ENCODE data around the gene S100A4.
"Not testable (repeated sequence)": the region's sequence is repeated elsewhere in the genome, so short reads cannot be mapped to it uniquely, and the experiment has no call there.

Gene S100A4

GRCh38 chr1:153534226-153534924 is 11.2 kb downstream of the S100A4 start:
- DNase-seq (ENCODE audit: low spot score), result peak; percentile 55

GRCh38 chr1:153533689-153534201 is 11.9 kb downstream of the S100A4 start:
- FAIRE-seq (peak; percentile 88), DNase-seq (ENCODE audit: low spot score) (peak; percentile 96)

More at GRCh38 chr1:153534226-153534924, 11.2 kb downstream of the S100A4 start:
- no peak for FAIRE-seq

DNA sequence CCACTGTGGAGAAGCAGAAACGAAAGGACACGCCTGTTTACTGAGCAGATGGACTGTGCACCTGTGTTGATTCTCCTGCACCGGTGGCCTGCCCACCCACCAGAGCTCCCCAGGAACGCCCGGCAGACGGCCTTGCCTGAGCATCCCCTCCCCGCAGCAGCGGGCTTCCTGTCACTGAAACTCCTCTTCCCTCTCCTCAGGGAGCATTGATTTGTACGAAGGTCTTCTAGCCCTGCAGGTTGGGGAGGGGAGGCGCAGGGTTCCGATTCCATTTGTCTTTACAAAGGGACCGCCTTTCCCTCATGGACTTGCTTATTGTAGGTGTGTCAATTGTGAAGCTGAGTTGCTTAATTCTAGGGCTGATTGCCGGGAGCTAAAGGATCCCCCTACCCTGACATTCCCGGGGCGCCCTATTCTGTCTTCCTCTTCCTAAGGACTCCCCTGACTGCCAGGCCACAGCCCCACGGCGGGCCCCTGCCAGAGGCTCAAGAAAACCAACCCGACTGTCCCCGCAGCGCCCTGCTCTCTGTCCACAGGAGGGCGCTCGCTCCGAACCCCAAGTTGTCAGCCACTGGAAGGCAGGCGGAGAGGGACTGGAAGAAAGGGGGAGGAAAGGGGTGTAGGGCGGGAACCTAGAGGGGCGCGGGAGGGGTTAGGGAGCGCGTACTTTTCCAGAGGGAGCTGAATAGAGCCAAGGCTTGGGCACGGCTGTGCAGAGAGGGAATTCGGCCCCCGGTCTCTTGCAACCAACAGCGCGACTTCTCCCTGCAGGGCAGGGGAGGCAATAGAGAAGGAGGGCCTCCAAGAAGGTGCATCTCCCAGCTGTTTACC is 12.6 kb downstream of the S100A4 start:
- no peak for FAIRE-seq
- DNase-seq (ENCODE audit: low spot score), result peak; percentile 30

- FAIRE-seq (no peak), DNase-seq (ENCODE audit: low spot score) (no peak)
Observed at GRCh38 chr1:153532181-153532580, 13.4 kb downstream of the S100A4 start.

DNA sequence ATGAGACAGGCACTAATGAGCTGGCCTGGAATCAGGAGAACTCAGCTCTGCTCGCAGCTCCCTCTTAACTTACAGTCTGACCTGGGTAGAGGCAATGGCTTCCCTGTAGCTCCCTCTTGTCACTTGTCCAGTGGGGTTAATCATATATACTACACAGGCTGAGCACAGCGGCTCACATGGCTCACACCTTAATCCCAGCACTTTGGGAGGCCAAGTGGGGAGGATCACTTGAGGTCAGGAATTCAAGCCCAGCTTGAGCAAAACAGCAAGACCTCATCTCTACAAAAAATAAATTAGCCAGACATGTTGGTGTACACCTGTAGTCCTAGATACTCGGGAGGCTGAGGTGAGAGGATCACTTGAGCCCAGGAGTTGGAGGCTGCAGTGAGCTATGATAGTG is 14.0 kb downstream of the S100A4 start:
- DNase-seq (ENCODE audit: low spot score) (no peak), FAIRE-seq (no peak)

- no peak for DNase-seq (ENCODE audit: low spot score)
- FAIRE-seq, result no peak
Observed at GRCh38 chr1:153527683-153528040, 17.9 kb downstream of the S100A4 start.

- FAIRE-seq (no peak), DNase-seq (ENCODE audit: low spot score) (no peak)
Observed at GRCh38 chr1:153527023-153527682, 18.5 kb downstream of the S100A4 start.

GRCh38 chr1:153526132-153526543 is 19.5 kb downstream of the S100A4 start:
- no peak for FAIRE-seq
- DNase-seq (ENCODE audit: low spot score), result no peak

DNA sequence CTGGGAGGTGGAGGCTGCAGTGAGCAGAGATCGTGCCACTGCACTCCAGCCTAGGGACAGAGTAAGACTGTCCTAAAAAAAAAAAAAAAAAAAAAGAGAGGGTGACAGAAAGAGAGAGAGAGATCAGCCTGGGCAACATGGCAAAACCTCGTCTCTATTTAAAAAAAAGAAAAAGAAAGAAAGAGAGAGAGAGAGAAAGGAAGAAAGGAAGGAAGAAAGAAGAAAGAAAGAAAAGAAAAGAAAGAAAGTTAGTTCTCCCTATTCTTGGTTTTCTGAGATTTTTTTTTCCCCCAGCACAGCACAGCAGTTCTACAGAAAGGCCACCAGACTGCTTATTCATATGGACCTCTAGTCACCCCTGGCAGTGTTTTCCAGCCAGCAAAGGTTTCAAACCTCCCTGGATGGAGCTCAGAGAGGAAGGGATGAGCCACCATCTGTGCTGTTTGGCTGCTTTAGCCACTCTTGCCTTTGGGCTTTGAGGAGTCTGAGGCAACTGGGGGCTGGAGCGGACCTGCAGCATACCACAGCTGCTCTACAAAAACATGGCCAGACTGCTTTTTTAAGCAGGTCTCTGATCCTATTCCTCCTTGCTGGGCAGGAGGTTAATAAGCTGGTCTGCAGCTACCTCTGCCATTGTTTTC is 20.4 kb downstream of the S100A4 start:
- DNase-seq (ENCODE audit: low spot score), result no peak
- no peak for FAIRE-seq

GRCh38 chr1:153522353-153523048 is 23.1 kb downstream of the S100A4 start:
- not testable (repeated sequence) for DNase-seq (ENCODE audit: low spot score); FAIRE-seq

- not testable (repeated sequence) for FAIRE-seq; DNase-seq (ENCODE audit: low spot score)
Observed at GRCh38 chr1:153521808-153522207, 23.8 kb downstream of the S100A4 start.

DNA sequence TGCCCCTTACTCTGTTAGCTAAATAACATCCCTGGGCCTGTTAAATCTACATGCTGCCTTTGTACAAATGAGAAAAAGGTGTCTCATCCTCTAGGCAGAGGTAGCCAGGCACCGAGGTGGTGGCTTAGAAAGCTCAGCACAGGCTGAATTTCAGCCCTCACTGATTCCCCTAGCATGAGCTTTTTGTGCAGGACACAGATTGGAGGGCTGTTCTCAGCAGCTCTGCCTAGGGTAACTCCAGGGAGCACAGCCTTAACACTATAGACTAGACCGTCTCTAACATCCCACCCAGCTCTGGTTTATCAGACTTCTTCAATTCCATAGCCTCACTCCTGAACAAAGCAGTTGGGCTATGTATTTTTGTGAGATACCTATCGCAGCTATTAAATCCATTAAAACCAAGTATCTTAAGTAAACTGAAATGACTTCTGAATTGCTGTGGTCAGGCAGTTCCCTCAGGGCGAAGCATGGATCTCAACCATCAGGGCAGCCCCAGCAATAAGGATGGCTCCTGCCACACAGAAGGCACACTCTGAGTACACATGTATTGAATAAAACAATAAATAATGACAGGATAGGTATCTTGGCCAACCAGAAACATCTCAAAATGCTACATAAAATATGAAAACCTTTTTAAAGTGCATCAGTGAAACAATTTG is 24.7 kb downstream of the S100A4 start:
- FAIRE-seq (no peak), DNase-seq (ENCODE audit: low spot score) (no peak)

DNA sequence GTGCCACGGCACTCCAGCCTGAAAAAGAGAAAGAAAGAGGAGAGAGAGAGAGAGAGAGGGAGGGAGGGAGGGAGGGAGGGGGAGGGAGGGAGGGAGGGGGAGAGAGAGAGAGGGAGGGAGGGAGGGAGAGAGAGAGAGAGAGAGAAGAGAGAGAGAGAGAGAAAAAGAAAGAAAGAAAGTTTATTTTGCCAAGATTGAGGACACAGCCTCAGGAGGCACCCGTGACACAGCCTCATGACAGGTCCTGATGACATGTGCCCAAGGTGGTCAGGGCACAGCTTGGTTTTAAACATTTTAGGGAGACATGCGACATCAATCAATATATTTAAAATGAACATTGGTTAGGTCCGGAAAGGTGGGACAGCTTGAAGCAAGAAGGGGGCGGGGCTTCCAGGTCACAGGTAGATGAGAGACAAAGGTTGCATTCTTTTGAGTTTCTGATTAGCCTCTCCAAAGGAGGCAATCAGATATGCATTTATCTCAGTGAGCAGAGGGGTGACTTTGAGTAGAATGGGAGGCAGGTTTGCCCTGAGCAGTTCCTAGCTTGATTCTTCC is 25.4 kb downstream of the S100A4 start:
- FAIRE-seq, result not testable (repeated sequence)

GRCh38 chr1:153519242-153519641 is 26.4 kb downstream of the S100A4 start:
- DNase-seq (ENCODE audit: low spot score) (no peak), FAIRE-seq (no peak)

More for the DNA sequence above, 25.4 kb downstream of the S100A4 start:
- DNase-seq (ENCODE audit: low spot score), result not testable (repeated sequence)

DNA sequence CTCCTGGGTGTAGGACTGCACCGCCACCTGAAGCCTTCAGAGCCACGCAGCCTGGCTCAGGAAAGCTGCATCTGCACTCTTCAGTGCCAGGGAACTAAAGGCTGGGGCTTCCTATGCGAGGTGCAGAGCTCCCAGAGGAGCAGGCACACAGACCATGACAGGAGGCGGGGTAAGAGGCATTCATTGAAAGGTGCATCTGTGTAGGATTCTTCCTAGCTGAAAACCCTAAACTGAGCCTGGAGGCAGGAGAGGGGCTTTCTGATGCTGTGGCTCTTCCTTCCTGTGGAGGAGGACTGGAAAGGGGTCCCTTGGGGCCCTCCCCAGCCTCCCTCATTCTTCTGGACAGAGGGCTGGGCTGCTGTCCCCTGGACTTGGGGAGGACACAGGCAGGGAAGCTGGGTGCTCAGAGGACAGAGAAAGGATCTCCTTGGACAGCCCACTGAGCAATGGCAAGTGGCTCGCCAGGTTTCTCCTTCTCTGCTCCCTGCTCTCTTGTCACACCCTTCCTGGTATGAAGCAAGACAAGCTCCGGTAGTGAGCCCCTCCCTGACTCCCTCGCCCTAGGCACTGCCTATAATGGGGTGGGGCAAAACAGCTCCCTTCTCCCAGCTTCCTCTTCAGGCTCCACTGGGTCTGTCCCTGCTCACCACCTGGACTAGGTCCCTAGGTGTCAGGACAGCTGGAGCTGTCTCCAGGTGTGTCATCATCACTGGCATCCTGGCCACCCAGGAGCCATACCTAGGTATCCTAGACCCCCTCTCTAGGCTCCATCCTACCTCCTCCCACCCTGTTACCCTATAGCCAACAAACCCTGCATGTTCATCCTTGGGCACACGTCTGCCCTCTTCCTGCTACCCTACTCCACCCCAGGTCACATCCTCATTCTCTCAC is 29.9 kb downstream of the S100A4 start:
- FAIRE-seq (no peak), DNase-seq (ENCODE audit: low spot score) (no peak)

- no peak for FAIRE-seq
- DNase-seq (ENCODE audit: low spot score), result no peak
Observed at GRCh38 chr1:153513666-153514065, 31.9 kb downstream of the S100A4 start.

DNA sequence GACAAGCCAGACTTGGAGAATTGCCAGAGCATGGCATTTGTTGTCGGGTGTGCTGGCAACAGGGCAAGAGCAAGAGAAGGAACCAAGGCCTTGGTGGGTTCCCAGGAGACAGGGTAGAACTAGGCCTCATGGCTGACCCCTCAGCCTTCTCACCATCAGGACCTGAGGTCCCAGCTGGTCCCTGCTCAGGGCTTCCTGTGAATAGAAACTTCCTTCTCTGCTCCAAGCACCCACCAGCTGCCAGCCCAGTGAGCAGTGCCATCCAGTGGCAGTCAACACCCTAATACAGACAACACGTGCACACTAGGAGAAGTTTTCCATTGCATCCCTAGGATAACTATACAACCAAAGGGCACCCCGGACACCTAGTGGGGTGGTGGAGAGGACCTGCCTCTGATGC is 32.6 kb downstream of the S100A4 start:
- no peak for DNase-seq (ENCODE audit: low spot score)
- FAIRE-seq, result no peak

DNA sequence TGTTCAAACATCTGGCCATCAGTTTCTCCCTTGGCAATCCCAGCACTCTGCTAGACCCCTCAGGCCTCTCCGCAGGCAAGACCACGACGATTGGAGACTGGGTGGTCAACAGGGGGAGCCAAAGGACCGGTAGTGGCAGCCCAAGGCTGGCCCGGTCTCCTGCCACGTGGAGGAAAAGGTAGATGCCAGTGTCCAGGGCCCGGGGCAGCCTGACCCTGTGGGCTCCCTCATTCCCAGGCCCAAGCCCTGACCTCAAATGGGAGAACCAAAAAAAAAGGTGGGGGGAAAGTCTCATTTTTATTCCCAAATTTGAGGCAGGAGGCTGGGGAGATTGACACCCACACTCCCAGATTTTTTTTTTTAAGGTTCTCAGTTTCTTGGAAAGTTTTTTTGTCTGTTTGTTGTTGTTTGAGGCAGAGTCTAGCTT is 34.6 kb downstream of the S100A4 start:
- FAIRE-seq (peak; percentile 4), DNase-seq (ENCODE audit: low spot score) (peak; percentile 77)

All from RCC 7860 (cell line).